ENCODE results near the gene TMTC2. TPM values are rescaled to one million over a fixed set of nuclear protein-coding genes. Genes with fewer than 3 reads are reported as not detected.
"Not testable (repeated sequence)": the region's sequence is repeated elsewhere in the genome, so short reads cannot be mapped to it uniquely, and the experiment has no call there.

The TMTC2 gene
- total RNA-seq, 1 donor from 2014 or later: 25.5 TPM

DNA sequence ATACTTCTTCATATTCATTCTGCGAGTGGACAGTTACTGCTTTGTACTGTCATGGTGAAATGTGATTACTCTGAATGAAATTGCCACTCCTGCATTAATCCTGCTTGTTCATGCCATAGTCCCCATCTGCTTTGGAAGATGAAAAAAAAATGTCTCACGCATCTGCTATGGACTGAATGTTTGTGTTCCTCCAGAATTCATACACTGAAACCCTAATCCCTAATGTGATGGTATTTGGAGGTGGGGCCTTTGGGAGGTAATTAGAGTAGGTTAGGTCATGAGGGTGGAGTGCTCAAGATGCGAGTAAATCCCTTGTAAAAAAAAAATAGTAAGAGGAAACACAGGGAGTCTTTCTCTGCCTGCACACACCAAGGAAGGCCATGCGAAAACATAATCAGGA, 427.2 kb downstream of the TMTC2 start:
- H3K4me3 ChIP-seq: no peak overlapping the region
- peaks cover 11% of the 10 kb centered on the region for H3K4me1 ChIP-seq
- no peaks in the 10 kb centered on the region for H3F3A ChIP-seq (ENCODE audit: low read depth)
- no peaks in the 10 kb centered on the region for H3K36me3 ChIP-seq
- Mint-ChIP-seq H3K36me3 (peaks cover 8% of the 10 kb centered on the region), H3K4me1 (peaks cover 12% of the 10 kb centered on the region), H3K4me3 (no peak overlapping the region), H3K9me3 (peaks cover 15% of the 10 kb centered on the region), H3K27me3 (ENCODE audit: insufficient read depth, low read depth) (no peaks in the 10 kb centered on the region), H3K27ac (peak overlapping the region; percentile 61)
- no peaks in the 10 kb centered on the region for H4K20me1 ChIP-seq (ENCODE audit: low read depth)
- H3K9me3 ChIP-seq (ENCODE audit: low read depth): peaks cover 7% of the 10 kb centered on the region
- H3K27ac ChIP-seq: no peak overlapping the region
- H3K79me2 ChIP-seq (ENCODE audit: low read depth): no peaks in the 10 kb centered on the region
- no peaks in the 10 kb centered on the region for H3K27me3 ChIP-seq
- H2AFZ ChIP-seq (replicated peaks): peak overlapping the region; percentile 62
- peak overlapping the region; percentile 43 for H3K4me2 ChIP-seq
- DNase-seq (ENCODE audit: low spot score): peak; percentile 11
- TF ChIP-seq EZH2 (IDR thresholded peaks at IDR 0.05) (no peak), EZH2phosphoT487 (IDR thresholded peaks at IDR 0.05) (no peak)
- TF ChIP-seq, protein P1, sequence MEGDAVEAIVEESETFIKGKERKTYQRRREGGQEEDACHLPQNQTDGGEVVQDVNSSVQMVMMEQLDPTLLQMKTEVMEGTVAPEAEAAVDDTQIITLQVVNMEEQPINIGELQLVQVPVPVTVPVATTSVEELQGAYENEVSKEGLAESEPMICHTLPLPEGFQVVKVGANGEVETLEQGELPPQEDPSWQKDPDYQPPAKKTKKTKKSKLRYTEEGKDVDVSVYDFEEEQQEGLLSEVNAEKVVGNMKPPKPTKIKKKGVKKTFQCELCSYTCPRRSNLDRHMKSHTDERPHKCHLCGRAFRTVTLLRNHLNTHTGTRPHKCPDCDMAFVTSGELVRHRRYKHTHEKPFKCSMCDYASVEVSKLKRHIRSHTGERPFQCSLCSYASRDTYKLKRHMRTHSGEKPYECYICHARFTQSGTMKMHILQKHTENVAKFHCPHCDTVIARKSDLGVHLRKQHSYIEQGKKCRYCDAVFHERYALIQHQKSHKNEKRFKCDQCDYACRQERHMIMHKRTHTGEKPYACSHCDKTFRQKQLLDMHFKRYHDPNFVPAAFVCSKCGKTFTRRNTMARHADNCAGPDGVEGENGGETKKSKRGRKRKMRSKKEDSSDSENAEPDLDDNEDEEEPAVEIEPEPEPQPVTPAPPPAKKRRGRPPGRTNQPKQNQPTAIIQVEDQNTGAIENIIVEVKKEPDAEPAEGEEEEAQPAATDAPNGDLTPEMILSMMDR (IDR thresholded peaks at IDR 0.05): no peak
- H3K9ac ChIP-seq: no peak overlapping the region

DNA sequence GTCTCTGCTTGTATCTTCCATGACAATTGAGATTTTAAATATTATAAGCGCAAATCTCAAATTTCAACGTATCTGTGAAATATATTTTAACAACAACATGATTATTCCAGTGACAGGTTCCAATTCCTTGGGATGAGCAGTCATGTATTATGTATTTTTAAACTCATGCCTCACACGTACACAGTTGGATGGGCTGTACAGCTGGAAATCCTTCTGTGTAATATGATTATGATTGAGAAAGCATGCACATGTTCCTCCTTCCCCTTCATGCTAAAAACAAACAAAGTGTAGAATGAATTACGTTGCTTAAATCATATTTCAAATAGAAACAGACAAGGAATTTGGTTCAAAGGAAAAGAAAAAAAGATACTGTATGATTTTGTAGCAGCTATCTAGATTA, 428.3 kb downstream of the TMTC2 start:
- Histone ChIP-seq H3K9ac (no peak overlapping the region), H3K9me3 (ENCODE audit: low read depth) (peaks cover 7% of the 10 kb centered on the region), H3F3A (ENCODE audit: low read depth) (no peaks in the 10 kb centered on the region), H4K20me1 (ENCODE audit: low read depth) (no peaks in the 10 kb centered on the region), H3K4me2 (no peak overlapping the region), H3K79me2 (ENCODE audit: low read depth) (no peaks in the 10 kb centered on the region), H3K27ac (no peak overlapping the region), H3K27me3 (no peaks in the 10 kb centered on the region), H3K4me1 (peaks cover 11% of the 10 kb centered on the region), H2AFZ (replicated peaks) (no peak overlapping the region), H3K4me3 (no peak overlapping the region), H3K36me3 (no peaks in the 10 kb centered on the region)
- no peaks in the 10 kb centered on the region for H3K27me3 Mint-ChIP-seq (ENCODE audit: insufficient read depth, low read depth)
- H3K4me1 Mint-ChIP-seq: peaks cover 12% of the 10 kb centered on the region
- no peak overlapping the region for H3K27ac Mint-ChIP-seq
- peaks cover 19% of the 10 kb centered on the region for H3K9me3 Mint-ChIP-seq
- H3K36me3 Mint-ChIP-seq: peaks cover 8% of the 10 kb centered on the region
- no peak for DNase-seq (ENCODE audit: low spot score)
- TF ChIP-seq EZH2 (IDR thresholded peaks at IDR 0.05): no peak
- no peak for TF ChIP-seq EZH2phosphoT487 (IDR thresholded peaks at IDR 0.05)
- TF ChIP-seq, protein P1 (IDR thresholded peaks at IDR 0.05): no peak
- no peak overlapping the region for H3K4me3 Mint-ChIP-seq

DNA sequence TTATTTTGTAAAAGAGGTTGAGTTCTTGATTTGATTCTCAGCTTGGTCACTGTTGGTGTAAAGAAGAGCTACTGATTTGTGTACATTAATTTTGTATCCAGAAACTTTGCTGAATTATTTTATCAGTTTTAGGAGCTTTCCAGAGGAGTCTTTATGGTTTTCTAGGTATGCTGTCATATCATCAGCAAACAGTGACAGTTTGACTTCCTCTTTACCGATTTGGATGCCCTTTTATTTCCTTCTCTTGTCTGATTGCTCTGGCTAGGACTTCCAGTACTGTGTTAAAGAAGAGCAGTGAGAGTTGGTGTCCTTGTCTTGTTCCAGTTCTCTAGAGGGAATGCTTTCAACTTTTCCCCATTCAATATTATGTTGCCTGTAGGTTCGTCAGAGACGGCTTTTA, 431.2 kb downstream of the TMTC2 start:
- H3K36me3 ChIP-seq; H3K27me3 ChIP-seq; H3K79me2 ChIP-seq (ENCODE audit: low read depth); H3K9me3 ChIP-seq (ENCODE audit: low read depth); H3K4me3 Mint-ChIP-seq; H3K36me3 Mint-ChIP-seq; H3K27me3 Mint-ChIP-seq (ENCODE audit: insufficient read depth, low read depth); H4K20me1 ChIP-seq (ENCODE audit: low read depth); H3K27ac Mint-ChIP-seq; H3K27ac ChIP-seq; H3K4me3 ChIP-seq; H3K4me2 ChIP-seq; DNase-seq (ENCODE audit: low spot score); H3F3A ChIP-seq (ENCODE audit: low read depth); H2AFZ ChIP-seq (replicated peaks); H3K9ac ChIP-seq: not testable (repeated sequence)
- peaks cover 20% of the 10 kb centered on the region for H3K4me1 Mint-ChIP-seq
- H3K9me3 Mint-ChIP-seq: peaks cover 25% of the 10 kb centered on the region
- peaks cover 11% of the 10 kb centered on the region for H3K4me1 ChIP-seq

DNA sequence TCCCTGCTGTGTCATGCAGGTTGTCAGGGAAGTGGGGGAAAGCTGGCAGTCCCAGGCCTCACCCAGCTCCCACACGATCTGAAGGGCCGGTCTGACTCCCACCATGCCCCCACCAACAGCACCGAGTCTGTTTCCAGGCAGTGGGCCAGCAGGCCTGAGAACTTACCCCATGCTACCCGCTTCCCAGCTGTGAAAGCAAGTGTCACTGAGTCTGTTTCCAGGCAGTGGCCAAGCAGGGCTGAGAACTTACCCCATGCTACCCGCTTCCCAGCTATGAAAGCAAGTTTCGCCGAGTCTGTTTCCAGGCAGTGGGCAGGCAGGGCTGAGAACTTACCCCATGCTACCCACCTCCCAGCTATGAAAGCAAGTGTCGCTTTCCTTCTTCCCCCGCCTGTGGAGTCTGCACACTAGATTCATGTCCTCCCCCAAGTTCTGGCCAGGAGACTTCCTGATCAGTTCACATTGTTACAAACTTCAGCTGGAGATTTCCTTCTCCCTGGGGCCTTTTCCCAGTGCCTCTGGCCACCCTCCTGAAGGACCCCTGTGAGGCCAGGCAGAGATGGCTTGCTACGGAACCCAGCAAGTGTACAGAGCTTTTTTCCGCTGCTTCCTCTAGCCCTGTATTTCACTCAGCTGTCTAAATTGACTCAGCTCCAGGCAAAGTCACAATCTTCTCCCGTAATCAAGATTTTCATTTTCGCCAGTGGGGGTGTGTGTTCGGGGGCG, 435.4 kb downstream of the TMTC2 start:
- Histone ChIP-seq H3K4me2 (no peak overlapping the region), H3K4me1 (peaks cover 2% of the 10 kb centered on the region), H3K4me3 (no peak overlapping the region), H3K27ac (no peak overlapping the region), H3K9me3 (ENCODE audit: low read depth) (peaks cover 7% of the 10 kb centered on the region), H3K9ac (no peak overlapping the region), H2AFZ (replicated peaks) (no peak overlapping the region), H3K27me3 (no peaks in the 10 kb centered on the region), H4K20me1 (ENCODE audit: low read depth) (no peaks in the 10 kb centered on the region), H3K36me3 (no peaks in the 10 kb centered on the region), H3F3A (ENCODE audit: low read depth) (no peaks in the 10 kb centered on the region), H3K79me2 (ENCODE audit: low read depth) (no peaks in the 10 kb centered on the region)
- Mint-ChIP-seq H3K9me3 (peaks cover 22% of the 10 kb centered on the region), H3K36me3 (peaks cover 4% of the 10 kb centered on the region), H3K27me3 (ENCODE audit: insufficient read depth, low read depth) (no peaks in the 10 kb centered on the region), H3K4me3 (no peak overlapping the region), H3K27ac (peak overlapping the region; percentile 67), H3K4me1 (peaks cover 10% of the 10 kb centered on the region)
- no peak for DNase-seq (ENCODE audit: low spot score)
- TF ChIP-seq EZH2 (IDR thresholded peaks at IDR 0.05) (no peak), EZH2phosphoT487 (IDR thresholded peaks at IDR 0.05) (no peak)
- TF ChIP-seq, protein P1 (IDR thresholded peaks at IDR 0.05): no peak
